HL-60 (cell line): ENCODE results near the gene TMPRSS9.

ENCODE experiments used
- GABPA ChIP-seq: IDR thresholded peaks from 2 replicates; pipeline ENCODE4 v1.6.1; 2012; ENCODE audit warnings: low read depth
- POLR2AphosphoS5 ChIP-seq: IDR thresholded peaks from 2 replicates; pipeline ENCODE4 v1.6.1; 2012; ENCODE audit warnings: low read depth
- TF ChIP-seq, protein P1 (sequence below): IDR thresholded peaks from one replicate; pipeline ENCODE4 v1.5.1; 2011; ENCODE audit warnings: low read length, control low read depth, inconsistent platforms; ENCODE audit not compliant: insufficient read depth
- TF ChIP-seq, protein P2 (sequence below): IDR thresholded peaks from 2 replicates; pipeline ENCODE4 v1.6.1; 2012; ENCODE audit warnings: low read depth; ENCODE audit not compliant: insufficient replicate concordance

DNA sequence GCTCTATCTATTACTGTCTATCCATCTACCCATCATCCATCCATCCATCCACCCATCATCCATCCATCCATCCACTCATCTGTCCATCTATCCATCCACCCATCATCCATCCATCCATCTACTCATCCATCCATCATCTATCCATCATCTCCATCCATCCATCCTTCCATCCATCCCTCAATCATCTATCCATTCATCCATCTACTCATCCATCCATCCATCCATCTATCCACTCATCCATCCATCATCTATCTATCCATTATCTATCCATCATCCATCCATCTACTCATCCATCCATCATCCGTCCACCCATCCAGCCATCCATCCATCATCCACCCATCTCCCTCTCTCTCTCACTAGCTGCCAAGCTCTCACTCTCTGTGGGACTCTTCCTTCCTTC is 80.5 kb downstream of the TMPRSS9 start:
- TF ChIP-seq POLR2AphosphoS5 (no peak), GABPA (no peak)
- TF ChIP-seq, protein P1, sequence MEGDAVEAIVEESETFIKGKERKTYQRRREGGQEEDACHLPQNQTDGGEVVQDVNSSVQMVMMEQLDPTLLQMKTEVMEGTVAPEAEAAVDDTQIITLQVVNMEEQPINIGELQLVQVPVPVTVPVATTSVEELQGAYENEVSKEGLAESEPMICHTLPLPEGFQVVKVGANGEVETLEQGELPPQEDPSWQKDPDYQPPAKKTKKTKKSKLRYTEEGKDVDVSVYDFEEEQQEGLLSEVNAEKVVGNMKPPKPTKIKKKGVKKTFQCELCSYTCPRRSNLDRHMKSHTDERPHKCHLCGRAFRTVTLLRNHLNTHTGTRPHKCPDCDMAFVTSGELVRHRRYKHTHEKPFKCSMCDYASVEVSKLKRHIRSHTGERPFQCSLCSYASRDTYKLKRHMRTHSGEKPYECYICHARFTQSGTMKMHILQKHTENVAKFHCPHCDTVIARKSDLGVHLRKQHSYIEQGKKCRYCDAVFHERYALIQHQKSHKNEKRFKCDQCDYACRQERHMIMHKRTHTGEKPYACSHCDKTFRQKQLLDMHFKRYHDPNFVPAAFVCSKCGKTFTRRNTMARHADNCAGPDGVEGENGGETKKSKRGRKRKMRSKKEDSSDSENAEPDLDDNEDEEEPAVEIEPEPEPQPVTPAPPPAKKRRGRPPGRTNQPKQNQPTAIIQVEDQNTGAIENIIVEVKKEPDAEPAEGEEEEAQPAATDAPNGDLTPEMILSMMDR, result no peak
- TF ChIP-seq, protein P2, sequence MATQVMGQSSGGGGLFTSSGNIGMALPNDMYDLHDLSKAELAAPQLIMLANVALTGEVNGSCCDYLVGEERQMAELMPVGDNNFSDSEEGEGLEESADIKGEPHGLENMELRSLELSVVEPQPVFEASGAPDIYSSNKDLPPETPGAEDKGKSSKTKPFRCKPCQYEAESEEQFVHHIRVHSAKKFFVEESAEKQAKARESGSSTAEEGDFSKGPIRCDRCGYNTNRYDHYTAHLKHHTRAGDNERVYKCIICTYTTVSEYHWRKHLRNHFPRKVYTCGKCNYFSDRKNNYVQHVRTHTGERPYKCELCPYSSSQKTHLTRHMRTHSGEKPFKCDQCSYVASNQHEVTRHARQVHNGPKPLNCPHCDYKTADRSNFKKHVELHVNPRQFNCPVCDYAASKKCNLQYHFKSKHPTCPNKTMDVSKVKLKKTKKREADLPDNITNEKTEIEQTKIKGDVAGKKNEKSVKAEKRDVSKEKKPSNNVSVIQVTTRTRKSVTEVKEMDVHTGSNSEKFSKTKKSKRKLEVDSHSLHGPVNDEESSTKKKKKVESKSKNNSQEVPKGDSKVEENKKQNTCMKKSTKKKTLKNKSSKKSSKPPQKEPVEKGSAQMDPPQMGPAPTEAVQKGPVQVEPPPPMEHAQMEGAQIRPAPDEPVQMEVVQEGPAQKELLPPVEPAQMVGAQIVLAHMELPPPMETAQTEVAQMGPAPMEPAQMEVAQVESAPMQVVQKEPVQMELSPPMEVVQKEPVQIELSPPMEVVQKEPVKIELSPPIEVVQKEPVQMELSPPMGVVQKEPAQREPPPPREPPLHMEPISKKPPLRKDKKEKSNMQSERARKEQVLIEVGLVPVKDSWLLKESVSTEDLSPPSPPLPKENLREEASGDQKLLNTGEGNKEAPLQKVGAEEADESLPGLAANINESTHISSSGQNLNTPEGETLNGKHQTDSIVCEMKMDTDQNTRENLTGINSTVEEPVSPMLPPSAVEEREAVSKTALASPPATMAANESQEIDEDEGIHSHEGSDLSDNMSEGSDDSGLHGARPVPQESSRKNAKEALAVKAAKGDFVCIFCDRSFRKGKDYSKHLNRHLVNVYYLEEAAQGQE, result no peak
